Stimulated activated CD8-positive, alpha-beta memory T cell treated with anti-CD3 and anti-CD28 coated beads, Interleukin-4, amount 100 ng/mL, for 24 hours (primary cell): ENCODE results near the gene OBI1.

ENCODE experiments used
- DNase-seq: peaks from one replicate; pipeline ENCODE4 v3.0.0-alpha.2; 2020; ENCODE audit warnings: low read depth

Gene OBI1

DNA sequence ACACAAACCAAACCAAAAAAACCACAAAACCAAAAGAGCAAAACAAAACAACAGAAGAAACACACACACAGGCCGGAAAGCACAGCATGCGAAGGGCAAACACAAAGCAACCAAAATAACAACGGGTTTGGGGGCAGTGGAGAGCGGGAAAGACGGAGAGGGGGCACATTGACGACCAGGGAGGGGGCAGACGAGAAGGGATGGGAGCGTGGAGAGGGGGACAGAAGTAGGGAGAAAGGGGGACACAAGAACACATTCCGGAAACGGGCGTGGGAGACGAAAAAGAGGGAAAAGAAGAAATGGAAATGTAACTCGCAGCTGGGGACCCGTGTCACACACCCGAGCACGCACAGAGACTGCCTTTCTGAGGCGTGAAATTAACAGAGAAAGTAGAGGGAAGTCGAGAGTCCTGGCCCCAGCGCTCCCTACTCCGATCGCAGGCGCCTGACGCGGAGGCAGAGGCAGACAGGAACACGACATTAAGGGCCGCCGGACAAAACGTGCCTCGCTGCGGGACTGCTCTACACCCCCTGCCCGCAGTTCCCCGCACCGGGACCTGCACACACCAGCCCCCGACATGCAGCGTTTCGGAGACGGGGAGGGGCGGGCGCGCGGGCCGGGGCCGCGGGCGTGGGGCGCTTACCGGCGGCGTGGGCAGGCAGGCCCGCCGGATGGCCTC is 56.3 kb downstream of the OBI1 start:
- no peak for DNase-seq

DNA sequence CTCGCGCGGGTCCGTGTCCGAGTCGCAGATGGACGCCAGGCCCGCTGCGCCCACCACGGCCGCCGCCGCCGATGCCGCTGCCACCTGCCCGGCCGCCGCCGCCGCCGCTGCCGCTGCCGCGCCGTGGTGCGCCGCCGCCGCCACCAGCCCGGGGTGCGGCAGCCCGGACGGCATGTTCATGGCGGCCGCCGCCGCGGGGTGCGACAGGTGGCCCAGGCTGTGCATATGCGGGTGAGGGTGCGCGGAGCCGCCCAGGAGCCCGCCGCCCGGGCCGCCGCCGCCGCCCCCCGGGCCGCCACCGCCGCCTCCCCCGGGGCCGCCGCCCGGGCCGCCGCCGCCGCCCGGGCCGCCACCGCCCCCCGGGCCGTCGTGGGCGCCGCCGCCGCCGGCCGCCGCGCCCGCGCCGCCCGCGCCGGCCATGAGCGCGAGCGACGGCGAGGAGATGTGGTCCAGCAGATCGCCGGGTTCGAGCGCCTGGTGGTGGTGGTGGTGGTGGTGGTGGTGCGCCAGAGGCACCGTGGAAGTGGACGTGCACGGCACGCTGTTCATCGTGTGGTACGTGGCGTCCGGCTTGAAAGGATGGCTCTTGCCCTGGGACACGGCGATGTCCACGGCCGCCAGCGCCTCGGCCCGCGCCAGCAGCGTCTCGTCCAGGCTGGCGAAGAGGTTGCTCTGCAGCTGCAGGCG is 56.9 kb downstream of the OBI1 start:
- DNase-seq, result no peak

DNA sequence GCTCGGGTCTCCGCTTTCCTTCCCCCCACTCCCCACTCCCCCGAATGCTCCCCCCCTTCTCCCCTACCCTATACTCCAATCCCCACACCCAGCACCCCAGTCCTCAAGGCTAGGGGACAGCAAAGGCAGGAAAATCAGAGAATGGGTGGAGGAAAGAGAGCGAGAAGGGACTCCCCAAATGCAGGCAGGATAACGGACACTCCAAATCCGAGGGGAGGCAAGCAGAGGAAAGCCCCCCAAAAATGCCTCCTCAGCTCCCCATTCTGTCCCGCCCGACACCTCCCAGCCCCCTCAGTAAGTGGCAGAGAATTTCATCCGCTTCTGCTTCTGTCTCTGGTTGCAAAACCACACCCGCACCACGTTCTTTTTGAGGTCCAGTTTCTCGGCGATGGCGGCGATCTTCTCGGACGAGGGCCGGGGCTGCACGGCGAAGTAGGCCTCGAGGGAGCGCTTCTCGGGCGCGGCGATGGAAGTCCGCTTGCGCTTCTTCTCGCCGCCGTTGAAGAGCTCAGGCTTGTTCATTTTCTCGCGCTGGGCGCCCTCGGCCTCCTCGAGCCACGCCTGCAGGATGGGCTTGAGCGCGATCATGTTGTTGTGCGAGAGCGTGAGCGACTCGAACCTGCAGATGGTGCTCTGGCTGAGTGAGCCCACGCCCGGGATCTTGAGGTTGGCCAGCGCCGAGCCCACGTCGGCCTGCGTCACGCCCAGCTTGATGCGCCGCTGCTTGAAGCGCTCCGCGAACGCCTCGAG is 57.7 kb downstream of the OBI1 start:
- DNase-seq, result no peak

DNA sequence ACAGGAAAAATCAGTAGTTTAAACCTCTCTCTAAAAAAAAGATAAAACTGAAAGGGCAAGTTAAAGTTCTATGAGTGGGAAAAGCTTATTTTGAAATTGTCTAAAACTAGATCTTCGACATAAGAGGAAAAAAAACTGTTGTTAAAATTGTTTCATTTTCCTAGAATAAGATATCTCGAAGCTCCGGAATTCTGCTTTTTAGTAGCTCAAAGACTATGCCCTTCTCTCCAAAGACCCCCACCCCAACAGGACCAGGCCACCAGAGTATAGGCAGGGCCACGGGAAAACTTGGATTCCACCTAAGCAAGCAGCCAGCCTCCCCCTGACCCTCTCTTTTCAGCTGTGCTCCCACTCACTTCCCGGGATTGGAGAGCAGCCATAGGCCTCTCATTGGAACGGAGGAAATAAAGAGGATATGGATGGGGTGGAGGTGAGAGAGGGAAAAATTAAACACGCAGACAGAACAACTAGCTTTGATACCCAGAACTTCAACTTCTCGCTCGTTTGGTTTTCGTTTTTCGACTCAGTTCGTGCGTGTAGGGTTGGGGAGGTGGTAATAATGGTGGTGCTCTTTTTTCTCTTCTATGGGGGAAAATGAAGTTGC is 58.6 kb downstream of the OBI1 start:
- DNase-seq, result no peak

DNA sequence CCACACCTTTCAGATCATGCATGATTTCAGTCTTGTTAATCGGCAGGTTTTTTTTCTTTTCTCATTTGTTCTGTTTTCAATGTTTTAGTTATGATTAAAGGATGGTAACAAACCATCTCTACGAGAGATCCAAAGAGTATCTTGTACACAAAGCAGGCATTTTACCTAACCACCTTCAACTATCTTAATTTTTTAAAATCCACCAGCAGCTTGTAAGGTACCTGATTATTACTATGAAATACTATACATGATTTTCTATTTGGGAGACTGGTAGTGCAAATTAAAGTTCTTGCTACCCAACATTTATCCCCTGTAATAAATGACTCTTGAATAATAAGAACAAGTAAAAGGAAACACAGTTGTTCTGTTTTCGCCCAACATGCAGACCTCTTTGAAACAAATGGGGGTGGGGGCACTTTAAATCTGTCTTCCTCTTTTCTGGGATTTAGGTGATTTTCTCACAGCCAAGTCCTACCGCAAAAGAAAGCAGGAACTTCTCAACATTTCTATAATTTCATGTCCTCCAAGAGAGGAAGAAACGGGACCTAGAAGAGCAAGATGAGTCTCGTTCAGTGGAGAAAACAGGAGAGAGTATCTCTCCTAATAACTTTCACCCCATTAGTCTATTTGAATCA is 59.2 kb downstream of the OBI1 start:
- no peak for DNase-seq

DNA sequence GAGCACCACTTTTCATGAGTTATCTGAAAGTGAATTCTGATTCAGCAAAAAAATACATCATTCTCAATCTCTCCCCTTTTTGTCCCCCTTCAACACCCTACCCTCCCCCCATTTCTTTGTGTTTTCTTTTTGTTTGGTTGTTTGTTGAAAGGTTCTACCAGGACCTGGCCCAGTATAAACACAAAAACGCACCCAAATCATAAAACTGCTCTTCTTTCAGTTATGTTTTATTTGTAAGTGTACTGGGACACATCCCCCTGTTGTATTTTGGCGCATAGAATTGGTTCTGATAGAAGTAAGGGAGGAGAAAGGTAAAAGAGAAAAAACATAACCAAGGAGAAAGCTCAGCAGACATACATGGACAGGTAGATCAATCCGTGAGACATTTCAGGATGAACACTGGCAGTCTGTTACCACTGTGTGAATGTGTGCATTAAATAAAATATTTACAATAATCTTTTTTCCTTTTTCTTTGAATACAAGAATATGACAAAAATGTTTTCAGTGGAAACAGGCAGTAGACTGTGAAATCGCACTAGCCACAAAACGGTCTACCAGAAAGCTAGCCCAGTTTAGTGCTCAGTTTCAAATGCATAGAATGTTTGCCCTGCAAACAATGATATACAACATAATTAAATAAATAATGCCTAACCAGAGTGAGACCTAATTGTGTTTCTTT is 59.9 kb downstream of the OBI1 start:
- DNase-seq, result no peak

DNA sequence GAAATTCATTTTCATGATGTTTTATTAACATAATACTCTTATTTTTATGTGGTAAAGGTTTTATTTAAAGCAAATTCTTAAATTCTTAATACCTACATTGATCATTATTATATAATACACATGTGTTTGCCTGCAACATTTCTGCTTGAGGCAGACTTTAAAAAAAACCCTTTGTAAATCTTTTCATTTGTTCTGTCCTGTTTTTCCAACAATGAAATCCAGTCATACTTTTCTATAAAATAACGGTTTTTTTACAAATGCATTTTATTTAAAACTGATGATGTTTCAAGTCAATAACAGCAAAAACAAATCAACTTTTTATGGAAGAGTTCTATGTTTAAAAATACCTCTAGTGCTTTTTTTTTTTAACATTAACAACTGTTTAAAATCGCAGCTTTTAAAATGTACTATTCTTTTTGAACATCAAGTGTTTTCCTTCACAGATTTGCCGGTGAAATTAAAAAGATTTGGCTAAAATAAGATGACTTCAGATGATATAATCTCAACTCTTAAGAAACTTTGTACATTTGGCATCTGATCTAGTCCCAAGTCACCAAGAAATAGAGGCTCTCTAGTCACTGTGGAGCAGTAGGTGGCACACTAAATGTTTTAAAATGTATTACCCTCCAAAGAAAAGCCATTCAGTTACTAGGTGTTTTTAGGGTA is 60.7 kb downstream of the OBI1 start:
- DNase-seq, result no peak

DNA sequence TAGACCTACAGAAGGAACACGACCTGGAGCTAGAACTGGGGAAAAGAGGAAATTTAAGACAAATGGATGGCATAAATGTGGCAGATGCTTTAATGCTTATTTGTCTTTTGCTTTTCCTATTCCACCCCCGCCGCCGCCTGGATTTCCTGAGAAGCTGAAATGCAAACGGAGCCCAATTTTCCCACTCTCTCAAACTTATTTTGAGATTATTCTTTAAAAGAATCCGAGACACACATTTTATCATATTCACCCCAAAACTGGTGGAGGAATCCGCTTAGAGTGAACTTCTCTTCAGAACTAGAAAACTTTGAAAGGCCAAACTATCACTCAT is 61.4 kb downstream of the OBI1 start:
- no peak for DNase-seq

DNA sequence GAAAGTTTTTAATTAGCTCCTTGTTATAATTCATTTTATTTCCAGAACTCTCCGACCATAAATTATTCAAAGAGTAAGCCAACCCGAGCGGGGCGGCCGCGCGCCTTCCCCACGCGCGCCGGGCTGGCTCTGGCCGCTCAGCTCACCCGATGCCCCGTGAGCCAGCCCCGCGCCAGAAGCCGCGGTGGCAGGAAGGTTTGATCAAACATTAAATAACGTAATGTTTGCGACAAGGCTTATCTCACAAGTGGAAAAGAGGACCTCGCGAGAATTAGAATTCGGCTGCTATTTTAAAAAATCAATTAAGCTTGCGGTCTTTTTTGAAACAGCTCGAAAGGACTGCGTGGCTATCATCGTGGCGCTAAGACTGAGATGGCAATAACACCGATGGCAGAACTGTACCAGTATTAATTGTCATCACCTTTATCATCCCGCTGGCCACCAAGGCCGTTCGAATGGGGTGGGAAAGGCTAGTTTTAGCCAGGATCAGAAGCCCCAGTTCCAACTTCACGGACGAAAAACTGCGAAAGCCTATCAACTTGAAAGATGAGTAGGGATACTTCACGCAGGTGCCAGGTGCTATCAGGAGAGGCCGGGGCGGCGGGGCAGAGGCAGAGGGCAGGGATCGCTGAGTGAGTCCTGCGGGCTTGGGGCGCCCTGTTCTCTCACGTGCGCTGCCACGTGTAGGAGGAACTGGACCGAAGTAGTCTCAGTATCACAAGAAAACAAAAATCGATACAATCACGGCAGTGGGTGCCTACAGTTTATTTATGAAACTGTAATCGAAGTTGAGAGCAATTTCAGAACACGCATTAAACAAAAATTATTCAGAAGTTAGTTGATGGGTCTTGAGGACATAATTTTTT is 62.0 kb downstream of the OBI1 start:
- DNase-seq, result no peak

DNA sequence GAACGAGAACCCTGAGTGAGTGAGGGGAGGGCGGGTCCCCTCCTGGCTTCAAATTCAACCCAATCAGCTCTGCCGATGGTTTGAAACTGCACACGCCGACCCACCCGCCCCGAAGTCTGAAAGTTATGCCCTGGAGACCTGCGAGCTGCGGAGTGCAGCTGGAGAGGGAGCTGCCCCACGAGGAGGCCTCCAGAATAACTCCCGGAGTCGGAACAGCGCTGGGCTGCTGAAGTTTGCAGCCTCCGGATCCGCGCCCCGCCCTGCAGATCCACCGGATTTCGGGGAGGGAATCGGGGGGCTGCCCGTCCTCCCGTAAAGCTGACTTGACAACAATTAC is 62.6 kb downstream of the OBI1 start:
- DNase-seq, result no peak

DNA sequence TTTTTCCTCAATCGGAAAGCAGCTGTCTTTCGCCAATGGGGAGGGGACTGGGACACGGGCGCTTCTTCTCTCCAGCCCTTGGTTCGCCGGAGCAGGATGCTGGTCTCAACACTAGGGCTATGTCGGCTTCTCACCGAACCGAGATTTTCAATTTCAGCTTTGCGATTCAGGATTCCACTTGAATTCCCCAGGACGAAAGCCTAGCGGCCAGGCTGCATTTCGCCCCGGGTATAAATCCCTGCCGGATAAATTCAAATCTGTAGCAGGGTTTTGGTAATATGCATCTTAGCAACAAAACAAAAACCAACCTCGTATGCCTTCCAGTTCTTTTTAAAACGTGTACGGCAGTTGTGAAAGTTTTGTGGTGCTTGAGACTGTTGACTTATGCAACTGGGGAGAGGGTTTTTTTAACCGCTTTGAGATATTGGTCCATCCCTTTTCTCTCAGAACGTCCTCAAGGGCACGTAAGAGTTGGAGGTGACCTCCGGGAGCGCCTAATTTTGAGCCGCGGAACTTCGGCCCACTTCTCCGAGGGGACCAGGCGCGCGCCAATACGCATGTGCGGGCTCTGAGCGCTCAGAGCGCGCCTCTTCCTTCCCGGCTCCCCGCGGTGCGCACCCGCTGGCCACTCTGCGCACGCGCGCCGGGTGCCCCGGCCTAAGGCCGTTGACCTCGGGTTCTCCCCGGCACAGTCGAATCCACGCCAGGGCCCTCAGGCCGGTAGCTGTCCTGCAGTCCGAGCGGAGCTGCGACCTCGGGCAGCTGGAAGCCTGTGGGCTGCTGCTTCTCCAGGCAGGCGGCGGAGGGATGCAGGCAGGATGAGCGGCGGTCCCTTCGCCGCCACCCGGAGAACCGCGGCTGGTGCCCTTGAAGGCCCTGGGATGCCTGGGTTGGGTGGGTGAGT is 63.2 kb downstream of the OBI1 start:
- DNase-seq, result no peak

DNA sequence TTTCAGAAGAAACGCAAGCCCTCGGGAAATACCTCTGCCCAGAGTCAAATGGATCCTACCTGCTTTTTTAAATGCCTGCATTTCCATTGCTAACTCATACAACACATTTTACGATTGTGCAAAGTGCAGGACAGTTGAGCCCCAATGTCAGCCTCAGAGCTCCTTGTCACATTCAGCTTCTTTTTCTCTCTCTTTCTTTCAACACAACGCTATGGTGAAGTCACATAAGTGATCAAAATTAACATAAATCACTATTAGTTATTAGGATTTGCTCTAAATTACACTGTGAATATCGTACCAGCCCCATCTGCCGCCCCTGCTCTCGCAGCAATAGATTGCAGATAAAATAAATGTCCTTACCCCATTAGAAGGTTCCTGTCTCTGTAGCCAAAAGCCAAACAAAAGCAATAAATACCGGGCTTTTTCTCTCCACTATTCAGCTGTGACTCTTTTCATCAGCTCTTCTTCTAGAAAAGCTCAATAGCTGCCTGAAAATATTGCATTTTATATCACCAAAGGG is 64.4 kb downstream of the OBI1 start:
- DNase-seq, result no peak

DNA sequence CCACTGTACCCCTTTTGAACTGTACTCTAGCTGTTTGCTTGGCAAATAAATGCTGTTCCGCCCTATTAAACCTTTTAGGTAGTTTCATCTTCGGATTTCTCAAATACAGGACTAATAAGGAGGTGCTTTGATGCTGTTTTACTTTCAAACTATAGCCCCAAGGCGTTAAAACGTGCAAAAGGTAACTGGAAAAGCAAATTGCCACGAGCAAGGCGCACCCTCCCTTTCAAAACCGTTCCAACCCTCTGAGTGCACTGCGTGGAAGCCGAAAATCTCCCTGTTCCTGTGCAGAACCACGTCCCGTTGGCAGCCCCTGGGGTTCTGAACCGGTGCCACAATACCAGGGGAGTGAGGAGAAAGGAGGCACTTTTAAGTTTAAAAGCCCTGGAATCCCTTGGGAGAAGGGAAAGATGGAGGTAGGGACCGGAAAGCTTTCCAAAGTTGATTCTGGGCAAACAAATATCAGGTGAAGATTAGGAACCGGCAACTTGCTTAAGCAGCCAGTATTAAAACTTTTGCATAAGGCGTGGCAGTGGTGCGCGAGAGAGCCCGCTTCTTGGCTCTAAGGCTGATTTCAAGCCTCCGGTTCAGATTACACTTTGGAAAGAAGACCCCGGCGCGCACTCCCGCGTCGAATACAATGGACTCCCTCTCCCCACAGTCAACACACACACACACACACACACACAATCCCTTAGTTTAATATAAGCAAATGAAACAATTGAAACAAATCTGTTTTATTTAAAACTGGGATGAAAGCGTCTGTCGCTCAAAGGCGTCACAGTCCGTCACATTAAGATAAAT is 65.1 kb downstream of the OBI1 start:
- DNase-seq, result no peak

DNA sequence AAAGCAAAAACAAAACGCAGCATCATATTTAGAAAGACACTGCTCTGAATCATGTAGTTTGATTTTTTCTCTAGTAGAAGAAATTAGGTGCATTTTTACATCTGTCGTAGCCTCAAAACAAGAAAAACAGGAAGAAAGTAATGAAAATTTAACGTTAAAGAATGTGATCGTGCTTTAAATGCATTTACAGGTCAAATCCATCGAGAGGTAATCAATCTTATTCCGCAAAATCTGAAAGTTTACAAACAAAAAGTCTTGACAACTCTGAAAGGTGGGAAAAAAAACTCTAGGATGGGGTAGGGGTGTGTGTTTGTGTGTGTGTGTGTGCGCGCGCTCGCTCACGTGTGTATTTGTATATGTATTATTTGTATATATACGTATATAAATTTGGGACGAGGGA is 65.8 kb downstream of the OBI1 start:
- no peak for DNase-seq

DNA sequence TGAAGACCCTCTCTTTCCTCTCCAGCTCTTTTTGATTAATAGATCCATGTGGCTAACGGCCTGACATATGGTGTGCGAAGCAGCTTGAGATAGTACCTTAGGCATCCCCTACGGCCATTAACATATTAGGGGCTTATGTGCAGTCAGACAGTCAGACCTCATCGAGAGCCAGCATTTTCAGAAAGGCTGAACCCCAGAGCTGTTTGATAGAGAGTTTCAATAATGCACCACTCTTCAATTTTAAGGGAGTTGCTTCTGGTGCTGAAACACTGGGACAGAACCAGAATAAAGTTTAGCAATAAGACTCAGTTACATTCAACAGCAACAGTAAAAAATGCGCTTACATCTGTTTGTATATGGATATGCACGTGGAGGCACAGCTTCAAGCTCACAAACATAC is 66.4 kb downstream of the OBI1 start:
- DNase-seq, result no peak

DNA sequence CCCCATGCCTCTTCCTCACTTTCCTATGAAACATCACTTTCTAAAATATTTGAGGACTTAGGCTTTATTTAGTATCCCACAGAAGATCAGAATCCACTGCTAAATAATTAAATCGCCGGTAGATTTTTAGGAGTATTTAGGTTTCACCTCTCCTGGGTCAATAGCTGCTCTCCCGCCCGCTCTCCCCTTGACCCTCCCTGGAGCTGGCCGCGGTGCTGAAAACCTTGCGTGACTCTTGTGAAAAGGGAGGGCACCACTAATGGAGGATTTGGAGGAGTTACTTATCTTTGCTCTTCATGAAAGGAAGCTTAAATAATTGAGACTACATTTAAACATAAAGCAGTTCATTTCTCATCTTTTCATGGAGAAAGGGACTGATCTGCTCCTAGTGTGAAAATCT is 69.7 kb downstream of the OBI1 start:
- no peak for DNase-seq

DNA sequence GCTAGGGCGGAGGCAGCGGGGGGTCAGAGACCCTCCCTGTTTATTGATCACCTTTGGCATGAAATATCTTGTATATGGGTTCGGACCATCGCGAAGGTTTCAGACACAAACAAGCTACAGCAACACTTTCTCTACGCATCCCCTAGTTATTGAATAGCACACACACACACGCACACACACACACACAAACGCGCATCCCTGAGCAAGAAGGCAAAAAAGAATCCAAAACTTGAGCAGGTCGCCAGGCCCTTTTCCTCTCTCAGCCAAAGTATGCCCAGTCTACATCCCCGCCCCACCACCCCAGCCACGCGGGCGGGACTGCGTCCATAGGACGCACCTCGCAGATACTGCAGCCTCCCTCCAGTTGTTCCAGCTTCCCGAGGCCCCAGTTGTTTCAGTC is 71.6 kb downstream of the OBI1 start:
- no peak for DNase-seq

DNA sequence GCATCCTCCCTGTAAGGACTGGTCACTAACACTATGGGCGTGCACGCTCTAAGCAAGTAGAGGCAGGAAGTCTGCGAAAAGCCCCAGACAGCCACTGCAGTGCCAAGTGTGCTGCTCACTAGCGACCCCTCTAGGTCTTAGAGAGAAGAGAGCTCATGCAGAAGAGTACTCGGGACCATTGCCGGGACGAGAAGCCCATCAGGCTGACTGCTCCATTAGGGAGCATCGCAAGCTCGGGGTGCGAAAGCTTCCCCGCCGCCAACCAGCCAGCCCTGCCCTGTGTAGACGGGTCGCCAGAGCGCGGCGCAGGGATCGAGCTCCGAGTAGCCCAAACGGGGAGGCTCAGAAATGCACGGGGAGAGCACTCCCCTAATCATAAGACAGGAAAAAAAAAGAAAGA is 72.2 kb downstream of the OBI1 start:
- DNase-seq, result no peak
